Subcutaneous abdominal adipose tissue (tissue), 5 donors: ENCODE data around the gene PLCB3.
A peak's percentile ranks its signal among the peaks of the same experiment; 100 is the strongest.

ENCODE experiments used
- H3K27ac ChIP-seq: one replicate; pipeline ENCODE4 v1.7.0; 2013; ENCODE audit warnings: low read depth, mild to moderate bottlenecking, inconsistent platforms, low read length, moderate library complexity
- H3K27me3 ChIP-seq, 5 donors: one replicate each; pipeline ENCODE4 v1.7.0; 2013; ENCODE audit warnings: low read length in 5 of 5, inconsistent platforms in 1 of 5; ENCODE audit not compliant: control insufficient read depth in 5 of 5, insufficient read depth in 4 of 5
- H3K36me3 ChIP-seq, 5 donors: one replicate each; pipeline ENCODE4 v1.7.0; 2013; ENCODE audit warnings: low read length in 5 of 5; ENCODE audit not compliant: control insufficient read depth in 5 of 5, insufficient read depth in 5 of 5
- H3K4me1 ChIP-seq, 5 donors: one replicate each; pipeline ENCODE4 v1.7.0; 2013; ENCODE audit warnings: low read length in 5 of 5, mild to moderate bottlenecking in 3 of 5, moderate library complexity in 1 of 5; ENCODE audit not compliant: control insufficient read depth in 5 of 5, insufficient read depth in 5 of 5
- H3K4me3 ChIP-seq, 5 donors: one replicate each; pipeline ENCODE4 v1.7.0; 2013; ENCODE audit warnings: low read length in 5 of 5, low read depth in 1 of 5
- H3K9ac ChIP-seq, 5 donors: one replicate each; pipeline ENCODE4 v1.7.0; 2013; ENCODE audit warnings: low read length in 5 of 5, mild to moderate bottlenecking in 4 of 5, moderate library complexity in 3 of 5
- H3K9me3 ChIP-seq, 5 donors: one replicate each; pipeline ENCODE4 v1.7.0; 2013; ENCODE audit warnings: low read length in 5 of 5; ENCODE audit not compliant: control insufficient read depth in 5 of 5
- donor health status: healthy.
- donor health status: healthy.
- donor health status: healthy.
- donor health status: healthy.
- donor health status: healthy.

PLCB3 gene

DNA sequence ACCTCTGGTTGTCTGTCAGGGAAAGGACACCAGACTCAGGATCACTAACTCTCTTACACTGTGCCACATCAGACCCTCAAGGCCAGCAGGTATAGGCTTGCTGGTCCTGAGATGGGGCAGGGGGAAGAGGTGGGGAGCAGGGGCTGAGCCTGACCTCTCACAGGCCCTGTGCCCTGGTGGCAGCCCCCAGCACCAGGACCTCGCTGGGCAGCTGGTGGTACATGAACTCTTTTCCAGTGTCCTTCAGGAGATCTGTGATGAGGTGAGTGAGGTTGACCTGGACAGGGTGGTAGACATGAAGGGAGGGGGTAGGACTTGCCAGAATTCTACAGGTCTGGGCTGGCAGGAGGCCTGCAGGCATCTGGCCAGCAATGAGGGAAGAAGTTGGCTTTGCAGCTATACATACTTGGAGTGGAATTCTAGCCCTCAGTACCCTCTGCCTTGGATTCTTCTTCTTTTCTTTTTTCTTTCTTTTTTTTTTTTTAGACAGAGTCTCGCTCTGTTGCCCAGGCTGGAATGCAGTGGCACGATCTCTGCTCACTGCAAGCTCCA is 23.8 kb upstream of the PLCB3 start:
- peak overlapping the region; percentile 87 for H3K27ac ChIP-seq
- H3K4me3 ChIP-seq = peak overlapping the region in 4 of 5 donors; percentile 83 to 94 (median 90)
- H3K36me3 ChIP-seq = peaks cover 0 to 21% (median 10%) of the 10 kb centered on the region in 5 donors
- H3K9me3 ChIP-seq = no peaks in the 10 kb centered on the region
- H3K27me3 ChIP-seq = no peaks in the 10 kb centered on the region
- H3K4me1 ChIP-seq = peaks cover 3 to 57% (median 55%) of the 10 kb centered on the region in 5 donors
- peak overlapping the region in 4 of 5 donors; percentile 84 to 95 (median 90) for H3K9ac ChIP-seq

DNA sequence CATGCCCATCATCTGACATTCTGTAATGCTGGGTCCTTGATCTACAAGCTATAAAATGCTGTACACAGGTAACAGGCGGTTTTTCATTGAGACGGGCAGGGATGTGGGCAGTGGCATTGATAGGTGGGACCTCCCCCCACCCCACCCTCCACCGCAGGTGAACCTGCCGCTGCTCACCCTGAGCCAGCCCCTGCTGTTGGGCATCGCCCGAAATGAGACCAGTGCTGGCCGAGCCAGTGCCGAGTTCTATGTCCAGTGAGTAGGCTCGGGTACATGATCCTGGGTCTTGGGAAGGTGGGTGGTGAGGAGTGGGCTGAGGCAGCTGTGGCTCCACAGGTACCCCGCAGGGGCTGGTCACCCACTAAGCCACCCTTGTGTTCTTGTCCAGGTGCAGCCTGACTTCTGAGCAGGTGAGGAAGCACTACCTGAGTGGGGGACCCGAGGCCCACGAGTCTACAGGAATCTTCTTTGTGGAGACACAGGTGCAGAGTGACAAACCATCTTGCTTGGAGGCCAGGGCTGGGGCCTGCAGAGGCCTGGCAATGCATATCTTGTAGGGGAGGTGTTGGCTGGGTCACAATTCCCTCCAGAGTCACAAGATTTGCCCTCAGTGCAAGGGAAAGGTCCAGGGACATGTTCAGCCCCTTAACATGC is 22.1 kb upstream of the PLCB3 start:
- Histone ChIP-seq H3K9ac (peak overlapping the region in 2 of 5 donors; percentile 78 to 89), H3K9me3 (no peaks in the 10 kb centered on the region), H3K27me3 (no peaks in the 10 kb centered on the region), H3K27ac (peak overlapping the region; percentile 57), H3K4me1 (peaks cover 5 to 70% (median 65%) of the 10 kb centered on the region in 5 donors), H3K4me3 (peak overlapping the region in 4 of 5 donors; percentile 72 to 86 (median 76)), H3K36me3 (peaks cover 0 to 4% (median 2%) of the 10 kb centered on the region in 5 donors)

GRCh38 chr11:64229744-64230170 is 21.6 kb upstream of the PLCB3 start:
- Histone ChIP-seq H3K36me3 (no peaks in the 10 kb centered on the region), H3K9me3 (no peaks in the 10 kb centered on the region), H3K27ac (peak overlapping the region; percentile 57), H3K9ac (peak overlapping the region in 4 of 5 donors; percentile 77 to 89 (median 80)), H3K27me3 (no peaks in the 10 kb centered on the region), H3K4me3 (peak overlapping the region; percentile 72 to 86 (median 76)), H3K4me1 (peaks cover 5 to 69% (median 63%) of the 10 kb centered on the region in 5 donors)

GRCh38 chr11:64230171-64230984 is 21.0 kb upstream of the PLCB3 start, which contains the start of gene DNAJC4:
Gene DNAJC4 (plus strand): TSS chr11:64230548. CDS start chr11:64230855, 307 bp downstream.
- H3K9me3 ChIP-seq = no peaks in the 10 kb centered on the region
- no peaks in the 10 kb centered on the region for H3K27me3 ChIP-seq
- peaks cover 8 to 69% (median 62%) of the 10 kb centered on the region in 5 donors for H3K4me1 ChIP-seq
- H3K36me3 ChIP-seq = no peaks in the 10 kb centered on the region
- peak within 1 kb of the TSS; percentile 57 for H3K27ac ChIP-seq
- H3K9ac ChIP-seq = peak within 1 kb of the TSS in 4 of 5 donors; percentile 77 to 89 (median 80)
- H3K4me3 ChIP-seq = peak within 1 kb of the TSS; percentile 72 to 86 (median 76)

DNA sequence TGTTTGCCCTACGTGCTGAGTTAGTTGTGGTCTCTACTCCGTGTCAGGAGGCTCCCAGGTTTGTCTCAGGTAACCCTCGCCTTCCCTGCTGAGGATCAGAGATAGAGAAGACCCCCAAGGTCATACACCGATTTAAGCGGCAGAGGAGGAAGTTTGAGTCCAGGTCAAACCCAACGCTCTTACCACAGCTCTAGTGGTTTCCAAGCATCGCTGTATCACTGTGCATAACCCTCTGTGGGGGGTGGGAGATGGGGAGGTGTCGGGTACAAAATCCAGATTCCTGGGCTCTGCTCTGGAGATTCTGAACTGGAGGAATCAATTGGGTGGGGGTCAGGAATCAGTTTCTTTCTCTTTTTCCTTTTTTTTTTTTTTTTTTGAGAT is 20.4 kb upstream of the PLCB3 start:
- peaks cover 0 to 2% (median 0%) of the 10 kb centered on the region in 5 donors for H3K36me3 ChIP-seq
- peaks cover 10 to 69% (median 62%) of the 10 kb centered on the region in 5 donors for H3K4me1 ChIP-seq
- H3K27me3 ChIP-seq = no peaks in the 10 kb centered on the region
- H3K9ac ChIP-seq = peak overlapping the region in 4 of 5 donors; percentile 77 to 89 (median 80)
- peak overlapping the region; percentile 59 to 86 (median 76) for H3K4me3 ChIP-seq
- H3K27ac ChIP-seq = peak overlapping the region; percentile 57
- H3K9me3 ChIP-seq = no peaks in the 10 kb centered on the region

- H3K36me3 ChIP-seq = peaks cover 0 to 5% (median 0%) of the 10 kb centered on the region in 5 donors
- H3K4me3 ChIP-seq = no peak overlapping the region
- no peaks in the 10 kb centered on the region for H3K27me3 ChIP-seq
- H3K9me3 ChIP-seq = no peaks in the 10 kb centered on the region
- H3K9ac ChIP-seq = no peak overlapping the region
- peaks cover 10 to 67% (median 59%) of the 10 kb centered on the region in 5 donors for H3K4me1 ChIP-seq
- H3K27ac ChIP-seq = no peak overlapping the region
Observed at GRCh38 chr11:64231546-64231945, 19.8 kb upstream of the PLCB3 start.

DNA sequence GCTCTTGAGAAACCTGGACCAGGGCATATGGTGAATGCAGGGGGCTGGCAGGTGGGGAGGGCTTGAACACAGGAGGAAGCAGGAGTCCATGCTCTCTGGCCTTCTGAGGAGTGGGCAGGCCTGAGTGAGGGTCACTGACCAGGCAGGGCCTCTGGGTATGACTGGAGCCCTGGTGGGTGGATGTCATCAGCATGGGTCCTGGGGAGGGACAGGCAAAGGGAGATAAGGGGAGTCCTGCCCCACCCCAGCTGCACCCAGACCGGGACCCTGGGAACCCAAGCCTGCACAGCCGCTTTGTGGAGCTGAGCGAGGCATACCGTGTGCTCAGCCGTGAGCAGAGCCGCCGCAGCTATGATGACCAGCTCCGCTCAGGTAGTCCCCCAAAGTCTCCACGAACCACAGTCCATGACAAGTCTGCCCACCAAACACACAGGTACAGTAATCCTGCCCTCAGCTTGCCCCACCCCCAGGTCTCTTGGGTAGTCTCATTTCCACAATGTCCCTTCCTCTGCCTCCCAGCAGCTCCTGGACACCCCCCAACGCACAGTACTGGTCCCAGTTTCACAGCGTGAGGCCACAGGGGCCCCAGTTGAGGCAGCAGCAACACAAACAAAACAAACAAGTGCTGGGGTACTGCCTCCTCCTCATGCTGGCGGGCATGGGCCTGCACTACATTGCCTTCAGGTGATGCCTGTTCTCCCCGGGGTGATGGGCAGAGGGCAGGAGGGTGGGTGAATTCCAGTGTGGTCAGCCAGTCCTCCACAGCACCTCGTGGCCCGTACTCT is 19.0 kb upstream of the PLCB3 start:
- H3K9ac ChIP-seq = peak overlapping the region in 2 of 5 donors; percentile 20 to 62
- no peaks in the 10 kb centered on the region for H3K9me3 ChIP-seq
- no peaks in the 10 kb centered on the region for H3K27me3 ChIP-seq
- H3K36me3 ChIP-seq = peaks cover 0 to 10% (median 4%) of the 10 kb centered on the region in 5 donors
- no peak overlapping the region for H3K4me3 ChIP-seq
- peaks cover 8 to 59% (median 51%) of the 10 kb centered on the region in 5 donors for H3K4me1 ChIP-seq
- no peak overlapping the region for H3K27ac ChIP-seq

DNA sequence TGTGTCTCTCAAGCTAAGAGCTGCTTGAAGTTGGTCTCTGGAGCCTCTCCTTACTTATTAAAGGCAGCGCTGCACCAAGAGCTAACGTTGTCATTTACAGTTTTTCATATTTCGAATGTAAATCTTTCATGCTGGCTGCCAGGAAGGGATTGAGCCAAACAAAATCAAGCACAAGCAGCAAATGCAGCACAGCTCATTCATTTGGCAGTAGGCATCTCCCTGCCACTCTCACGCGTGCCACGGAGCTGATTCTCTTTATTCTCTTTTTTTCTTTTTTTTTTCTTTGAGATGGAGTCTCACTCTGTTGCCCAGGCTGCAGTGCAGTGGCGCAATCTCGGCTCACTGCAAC is 18.4 kb upstream of the PLCB3 start:
- H3K27ac ChIP-seq = no peak overlapping the region
- H3K4me3 ChIP-seq = no peak overlapping the region
- H3K4me1 ChIP-seq = peaks cover 8 to 58% (median 48%) of the 10 kb centered on the region in 5 donors
- H3K27me3 ChIP-seq = no peaks in the 10 kb centered on the region
- H3K36me3 ChIP-seq = peaks cover 0 to 16% (median 10%) of the 10 kb centered on the region in 5 donors
- peak overlapping the region in 1 of 5 donors; percentile 62 for H3K9ac ChIP-seq
- no peaks in the 10 kb centered on the region for H3K9me3 ChIP-seq

GRCh38 chr11:64233913-64234586 is 17.3 kb upstream of the PLCB3 start, which contains the start of gene VEGFB:
Gene VEGFB (plus strand): TSS chr11:64234584. CDS start chr11:64234834, 250 bp downstream.
- no peaks in the 10 kb centered on the region for H3K27me3 ChIP-seq
- peak within 1 kb of the TSS; percentile 65 to 89 (median 76) for H3K4me3 ChIP-seq
- peaks cover 8 to 58% (median 48%) of the 10 kb centered on the region in 5 donors for H3K4me1 ChIP-seq
- peak within 1 kb of the TSS in 4 of 5 donors; percentile 53 to 80 (median 72) for H3K9ac ChIP-seq
- H3K9me3 ChIP-seq = no peaks in the 10 kb centered on the region
- peaks cover 0 to 27% (median 21%) of the 10 kb centered on the region in 5 donors for H3K36me3 ChIP-seq
- H3K27ac ChIP-seq = peak within 1 kb of the TSS; percentile 69
